ENCODE measurements around the gene ATP11B.

Gene ATP11B

DNA sequence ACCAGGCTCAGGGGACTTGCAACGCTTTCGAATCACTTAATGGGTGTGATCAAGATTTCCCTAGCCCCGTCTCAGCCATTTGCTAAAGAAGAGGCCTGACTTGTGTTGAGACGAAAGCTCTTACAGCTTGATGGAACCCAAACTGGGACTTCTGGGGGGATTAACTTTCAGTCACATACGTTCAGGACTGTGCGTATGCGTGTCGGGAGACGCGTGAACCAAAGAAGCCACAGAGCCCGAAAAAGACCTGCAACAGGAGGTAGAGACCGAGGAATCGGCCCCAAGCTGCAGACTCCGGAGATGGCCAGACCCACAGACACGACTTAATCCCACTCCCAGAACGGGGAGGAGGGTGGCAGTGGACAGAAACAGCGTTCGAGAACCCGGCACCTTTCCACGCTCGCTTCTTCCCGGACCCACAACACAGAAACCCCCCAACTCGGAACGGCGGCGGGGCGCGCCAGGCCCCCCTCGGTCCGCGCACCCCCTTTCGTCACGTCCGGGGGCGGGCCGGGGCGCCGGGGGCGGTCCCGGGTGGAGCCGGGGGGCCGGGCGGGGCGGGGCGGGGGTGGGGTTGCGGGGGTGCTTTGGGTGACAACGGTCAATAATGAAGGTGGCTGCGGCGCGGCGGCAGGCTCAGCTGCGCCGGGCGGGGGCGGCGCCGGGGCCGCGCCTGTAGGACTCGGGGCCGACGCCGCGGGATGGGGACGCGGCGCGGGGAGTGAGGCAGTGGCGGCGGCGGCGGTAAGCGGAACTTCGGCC lies at the start of gene ATP11B:
TSS of gene ATP11B (plus strand) at position 604 of the 762 bp plus-strand sequence. CDS start 256 bp downstream, outside the sequence.
- no peak for FAIRE-seq

DNA sequence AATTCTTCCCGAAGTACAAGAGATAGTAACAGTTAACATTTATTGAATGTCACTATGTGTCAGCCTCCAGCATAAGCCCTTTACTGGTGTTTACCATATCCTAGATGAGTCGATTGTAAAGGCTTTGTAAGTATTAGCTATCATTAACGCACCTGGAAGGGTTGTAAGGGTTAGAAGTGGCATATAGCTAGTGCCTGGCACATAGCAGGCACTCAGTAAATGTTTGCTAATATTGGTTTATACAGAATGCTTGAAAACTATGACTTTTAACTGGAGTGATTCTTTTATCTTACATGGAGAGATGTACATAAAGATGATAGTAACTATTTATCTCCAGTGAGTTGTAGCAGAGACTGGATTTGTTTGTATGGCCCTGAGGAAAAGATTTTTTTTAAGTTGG lies 46.3 kb upstream of the ATP11B start:
- FAIRE-seq, result no peak

DNA sequence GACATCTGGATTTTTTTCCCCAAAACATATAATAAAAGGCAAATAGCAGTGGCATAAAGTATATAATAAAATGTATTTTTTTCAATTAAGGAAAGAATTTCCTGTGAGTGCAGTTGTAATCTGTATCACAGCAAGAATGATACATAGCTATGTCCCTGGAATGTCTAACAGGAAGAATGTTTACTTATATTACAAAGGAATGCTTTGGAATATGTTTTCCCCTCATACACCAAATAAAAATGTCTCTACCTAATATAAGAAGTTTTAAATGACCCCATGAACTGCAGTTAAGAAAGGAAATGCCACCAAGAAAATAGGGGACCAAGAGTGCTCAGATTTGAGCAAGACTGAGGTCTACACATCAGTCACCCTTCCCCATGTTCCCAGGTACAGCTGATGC lies 38.0 kb upstream of the ATP11B start:
- FAIRE-seq, result no peak

DNA sequence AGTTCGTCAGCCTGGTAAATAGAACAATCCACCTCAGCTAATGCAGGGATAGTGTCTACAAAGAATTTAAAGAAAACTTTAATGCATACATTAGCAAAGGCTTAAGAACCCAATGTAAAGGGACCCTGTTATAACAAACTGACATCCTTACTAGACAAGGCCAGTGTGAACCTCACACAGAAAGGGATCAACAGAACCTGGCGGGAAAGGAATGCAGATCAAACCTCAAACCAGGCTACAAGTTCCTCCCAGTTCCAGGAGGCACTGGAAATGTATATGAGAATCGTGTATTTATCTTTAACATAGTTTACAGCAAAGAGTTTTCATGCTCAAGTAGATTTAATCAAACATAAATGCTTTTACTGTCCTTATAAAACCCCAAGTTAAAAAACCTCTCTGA lies 37.6 kb upstream of the ATP11B start:
- FAIRE-seq, result no peak

DNA sequence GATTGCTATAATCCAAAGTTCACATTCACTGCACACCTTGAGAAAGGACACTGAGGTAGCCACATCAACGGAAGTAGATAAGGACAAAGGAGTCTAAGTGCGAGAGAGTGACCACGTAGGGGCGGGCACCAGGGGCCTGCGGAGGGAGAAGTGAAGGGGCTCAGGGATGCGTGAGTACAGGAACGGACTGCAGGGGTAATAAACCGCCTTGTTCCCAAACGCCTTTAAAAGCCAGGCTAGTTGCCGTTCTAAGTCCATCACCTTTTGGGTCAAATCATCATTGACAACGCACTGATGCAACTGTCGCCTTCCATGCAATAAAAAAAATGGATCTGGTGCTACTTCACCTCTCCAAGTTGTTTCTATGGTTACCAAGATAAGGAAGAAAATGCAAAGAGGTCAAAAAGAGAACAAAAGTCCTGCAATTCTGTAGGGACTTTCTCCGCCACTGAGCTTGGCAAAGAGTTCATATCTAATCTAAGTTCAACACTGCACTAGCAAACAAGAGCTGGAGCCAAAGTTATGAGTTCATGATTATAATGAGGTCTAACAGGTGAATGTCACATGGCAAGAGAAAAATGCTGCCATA lies 32.6 kb upstream of the ATP11B start:
- no peak for FAIRE-seq

DNA sequence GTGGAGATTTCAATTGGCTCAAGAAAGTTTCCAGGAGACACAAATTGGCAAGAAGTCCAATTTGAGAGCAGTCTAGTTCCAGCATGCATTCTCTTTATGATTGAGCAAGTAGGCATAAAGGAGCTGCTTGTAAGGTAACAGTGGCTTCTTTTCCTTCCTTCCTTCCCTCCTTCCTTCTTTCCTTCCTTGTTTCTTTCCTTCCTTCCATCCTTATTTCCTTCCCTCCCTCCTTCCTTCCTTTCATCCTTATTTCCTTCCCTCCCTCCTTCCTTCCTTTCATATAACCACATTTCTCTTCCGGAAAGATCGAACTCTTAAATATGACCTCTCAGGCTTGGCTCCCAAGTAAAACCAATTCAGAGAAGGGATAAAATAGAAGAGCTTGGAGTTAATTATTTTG lies 29.4 kb upstream of the ATP11B start:
- FAIRE-seq, result no peak

GRCh38 chr3:182765287-182765686 lies 28.0 kb upstream of the ATP11B start:
- FAIRE-seq, result no peak

GRCh38 chr3:182766099-182766498 lies 27.2 kb upstream of the ATP11B start:
- no peak for FAIRE-seq

GRCh38 chr3:182768413-182768812 lies 24.9 kb upstream of the ATP11B start:
- FAIRE-seq, result no peak

GRCh38 chr3:182769673-182770072 lies 23.6 kb upstream of the ATP11B start:
- no peak for FAIRE-seq

DNA sequence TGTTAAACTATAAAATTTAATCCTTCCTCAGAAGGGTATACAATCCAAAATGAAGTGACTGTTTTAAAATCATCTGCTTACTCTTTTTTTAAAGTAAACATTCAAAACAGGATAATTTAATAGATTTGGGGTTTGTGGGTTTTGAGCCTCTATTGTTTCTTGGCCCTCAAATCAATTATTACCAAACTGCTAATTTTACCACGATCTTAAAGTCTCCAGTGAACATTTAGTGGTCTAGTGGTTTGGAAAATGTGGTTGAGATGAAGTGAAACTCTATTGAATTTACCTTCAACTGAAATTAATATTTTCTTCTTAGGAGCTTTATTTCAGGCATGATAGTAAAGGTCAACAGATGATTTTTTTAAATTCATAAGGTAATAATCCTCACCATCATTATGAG lies 11.2 kb upstream of the ATP11B start:
- no peak for FAIRE-seq

DNA sequence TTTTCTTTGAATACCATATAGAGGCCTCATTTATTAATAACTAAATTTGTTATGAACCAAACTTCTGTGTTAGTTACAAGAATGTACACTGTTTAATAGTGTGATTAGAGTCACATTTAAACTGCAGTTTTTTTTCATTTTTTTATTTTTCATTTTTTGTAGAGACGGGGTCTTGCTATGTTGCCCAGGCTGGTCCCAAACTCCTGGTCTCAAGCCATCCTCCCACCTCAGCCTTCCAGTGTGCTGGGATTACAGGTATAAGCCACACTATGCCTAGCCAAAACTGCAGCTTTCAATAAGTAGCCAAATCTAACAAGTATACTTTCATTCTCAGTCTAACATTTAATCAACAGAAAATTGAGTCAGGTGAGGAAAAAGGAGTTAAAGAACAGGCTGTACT lies 10.2 kb upstream of the ATP11B start:
- FAIRE-seq, result no peak

DNA sequence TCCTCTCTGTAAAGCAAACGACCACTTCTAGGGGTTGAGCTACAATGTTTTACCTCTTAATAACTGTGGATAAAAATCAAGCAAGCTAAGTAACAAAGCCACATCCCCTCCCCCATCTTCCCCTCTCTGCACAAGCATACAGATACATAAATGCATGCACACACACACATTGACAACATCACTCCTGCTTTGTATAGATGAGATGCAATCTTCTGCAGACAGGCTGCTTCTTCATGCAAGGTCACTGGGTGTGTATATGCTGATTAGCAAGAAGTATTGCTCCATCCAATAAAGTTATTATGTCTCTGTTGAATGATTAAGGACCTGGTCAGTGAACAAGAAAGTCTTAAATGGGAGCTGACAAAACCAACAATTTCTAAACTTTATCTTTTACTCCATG lies 8.8 kb upstream of the ATP11B start:
- no peak for FAIRE-seq

- FAIRE-seq, result no peak
Measured at GRCh38 chr3:182785142-182785541, 8.2 kb upstream of the ATP11B start.

- no peak for FAIRE-seq
Measured at GRCh38 chr3:182785756-182786155, 7.5 kb upstream of the ATP11B start.

- FAIRE-seq, result no peak
Measured at GRCh38 chr3:182786564-182787196, 6.6 kb upstream of the ATP11B start.

DNA sequence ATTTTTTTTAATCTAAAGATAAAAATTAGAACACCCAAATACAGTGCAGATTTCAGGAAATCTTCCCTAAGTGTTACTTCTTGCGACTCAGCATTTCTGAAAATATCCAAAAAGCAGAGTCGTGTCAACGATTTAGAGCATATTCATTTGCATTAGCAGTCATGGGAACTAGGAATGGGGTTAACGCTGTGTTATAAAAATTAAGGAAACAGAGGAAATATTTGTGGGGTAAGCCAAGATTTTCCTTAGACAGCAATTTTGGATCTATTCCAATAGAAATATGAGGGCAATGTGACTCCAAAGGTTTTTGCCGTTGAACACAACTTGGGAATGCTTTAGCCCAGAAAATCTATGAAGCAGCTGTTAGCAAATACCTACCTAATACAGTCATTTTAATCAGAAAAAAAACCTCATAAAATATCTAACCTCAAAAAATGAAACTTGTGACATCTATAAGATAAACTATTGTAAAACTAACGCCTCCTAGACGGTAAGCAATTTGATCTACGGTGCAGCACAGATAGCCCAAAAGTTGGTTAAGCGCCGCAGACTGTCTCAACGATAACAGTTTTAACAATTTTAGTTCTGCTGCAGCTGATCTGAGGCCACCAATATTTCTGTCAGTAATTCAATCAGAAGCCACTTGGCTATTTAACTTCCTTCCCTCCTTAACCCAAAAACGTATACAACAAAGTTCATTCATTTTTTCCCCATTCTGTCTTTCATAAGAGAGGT lies 5.8 kb upstream of the ATP11B start:
- FAIRE-seq, result no peak

GRCh38 chr3:182789371-182789770 lies 3.9 kb upstream of the ATP11B start:
- FAIRE-seq, result no peak

- no peak for FAIRE-seq
Measured at GRCh38 chr3:182790612-182791011, 2.7 kb upstream of the ATP11B start.

DNA sequence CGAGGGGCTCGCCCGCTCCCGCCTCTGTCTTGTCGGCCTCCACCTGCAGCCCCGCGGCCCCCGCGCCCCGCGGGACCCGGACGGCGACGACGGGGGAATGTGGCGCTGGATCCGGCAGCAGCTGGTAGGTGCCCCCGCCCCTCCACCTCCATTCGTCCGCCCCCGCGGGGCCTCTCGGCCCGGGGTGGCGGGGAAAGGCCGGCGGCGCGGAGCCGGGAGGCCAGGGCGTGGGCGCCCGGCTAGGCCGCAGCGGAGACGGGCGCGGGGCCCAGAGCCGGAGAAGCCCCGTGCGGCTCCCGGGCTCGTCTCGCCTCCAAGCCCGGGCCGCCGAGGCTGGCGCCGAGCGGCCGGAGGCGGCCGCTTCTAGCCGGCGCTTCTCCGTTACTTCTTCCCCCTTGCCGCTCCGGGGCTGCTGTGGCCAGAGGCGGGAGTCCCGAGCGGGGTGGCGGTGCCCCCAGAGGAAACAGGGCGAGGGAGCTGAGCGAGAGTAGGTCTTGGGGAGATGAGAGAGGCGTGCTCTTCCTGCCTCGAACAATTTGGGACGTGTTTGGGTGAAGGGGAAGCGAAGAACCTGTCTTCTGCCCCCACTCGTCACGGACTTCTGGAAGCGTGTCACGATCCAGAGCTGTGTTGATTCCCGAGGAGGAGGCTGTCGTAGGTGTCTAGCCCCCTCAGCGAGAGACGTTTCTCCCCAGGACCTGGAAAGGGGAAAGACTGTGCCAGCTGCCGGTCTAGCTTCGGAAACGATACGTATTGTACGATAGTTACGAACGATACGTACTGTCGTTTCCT lies 555 bp downstream of the ATP11B start:
- no peak for FAIRE-seq

DNA sequence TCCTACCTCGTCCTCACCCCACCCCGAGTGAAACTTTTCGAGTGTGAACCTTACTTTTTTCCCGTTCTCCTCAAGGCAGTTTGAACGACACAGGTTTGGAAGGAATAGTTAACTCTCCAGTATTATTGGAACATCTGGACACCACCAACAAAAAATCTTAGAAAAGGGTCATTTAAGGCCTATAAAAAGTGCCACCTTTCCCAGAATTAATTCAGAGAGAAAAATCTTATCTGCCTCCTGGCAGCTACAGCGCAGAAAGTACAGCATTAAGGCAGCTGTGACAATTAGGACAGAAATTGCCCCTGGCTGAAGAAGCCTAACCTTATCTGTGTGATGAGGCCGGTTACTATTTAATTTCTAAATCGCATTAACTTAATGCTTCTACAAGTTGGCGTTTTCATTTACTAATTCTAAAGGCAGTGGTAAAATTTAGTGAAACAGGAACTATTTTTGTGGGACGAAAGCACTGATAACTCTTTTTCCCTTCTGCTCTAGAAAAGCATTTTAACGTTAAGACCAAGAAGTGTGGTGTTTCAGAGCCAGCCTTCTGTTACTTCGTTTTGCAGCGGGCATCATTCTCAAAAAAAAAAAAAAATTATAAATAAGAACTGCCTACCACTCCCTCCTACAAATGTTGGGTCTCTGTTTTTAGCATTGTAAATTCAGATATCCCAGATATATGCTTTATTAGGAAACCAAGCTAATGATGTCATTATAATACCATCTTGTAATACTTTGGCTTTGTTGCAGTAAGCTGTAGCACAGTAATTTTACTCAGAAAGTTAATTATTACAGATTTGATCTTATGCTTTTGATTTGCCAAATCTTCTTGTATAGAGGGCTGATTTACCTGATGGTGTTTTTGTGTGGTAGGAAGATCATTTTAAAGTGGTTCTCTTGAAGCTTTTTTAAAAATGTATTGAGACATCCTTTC lies 1.4 kb downstream of the ATP11B start:
- FAIRE-seq, result no peak

- no peak for FAIRE-seq
Measured at GRCh38 chr3:182795389-182795782, 2.1 kb downstream of the ATP11B start.
